IPS DF 19.7 (cell line): ENCODE measurements around the gene CDH6.

ENCODE experiments used
- DNase-seq: peaks from one replicate; pipeline ENCODE4 v3.0.0-alpha.2; 2013; ENCODE audit warnings: low read depth, low spot score

The CDH6 gene

DNA sequence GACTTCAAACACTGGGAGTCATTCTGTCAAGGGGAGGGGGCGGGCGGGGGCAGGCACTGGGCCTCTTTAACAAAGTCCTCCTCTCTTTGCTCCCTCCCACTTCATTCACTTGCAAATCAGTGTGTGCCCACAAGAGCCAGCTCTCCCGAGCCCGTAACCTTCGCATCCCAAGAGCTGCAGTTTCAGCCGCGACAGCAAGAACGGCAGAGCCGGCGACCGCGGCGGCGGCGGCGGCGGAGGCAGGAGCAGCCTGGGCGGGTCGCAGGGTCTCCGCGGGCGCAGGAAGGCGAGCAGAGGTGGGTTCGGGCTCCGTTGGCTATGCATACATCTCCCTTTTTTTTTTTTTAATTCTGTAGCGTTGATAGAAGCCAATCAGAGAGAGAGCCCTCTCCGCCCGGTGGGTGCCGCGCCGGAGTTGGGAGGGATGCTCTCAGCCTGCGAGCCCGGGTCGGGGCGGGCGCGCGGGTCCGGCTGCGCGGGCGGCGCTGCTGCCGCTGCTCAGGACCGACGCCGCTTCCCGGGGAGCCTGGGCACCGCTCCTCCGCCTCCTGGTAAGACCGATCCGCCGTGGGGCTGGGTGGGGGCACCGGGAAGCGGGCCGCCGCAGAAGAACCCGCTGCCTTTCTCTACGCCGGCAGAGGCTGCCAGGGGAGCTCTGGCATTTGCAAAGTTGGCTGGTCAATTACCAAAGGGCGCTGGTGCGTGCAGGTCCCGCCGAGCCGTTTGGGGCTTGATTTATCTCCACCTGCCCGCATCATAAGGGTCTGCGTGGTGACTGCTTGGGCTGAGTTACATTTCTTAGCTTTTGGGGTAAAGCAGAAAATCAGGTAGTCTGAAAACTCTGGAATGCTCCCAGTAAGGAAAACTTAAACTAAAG lies at the start of gene CDH6:
Gene CDH6, plus strand, starts transcription at position 96 of the 877 bp plus-strand sequence. CDS start 73,788 bp downstream, outside the sequence.
- DNase-seq, result peak; percentile 90

DNA sequence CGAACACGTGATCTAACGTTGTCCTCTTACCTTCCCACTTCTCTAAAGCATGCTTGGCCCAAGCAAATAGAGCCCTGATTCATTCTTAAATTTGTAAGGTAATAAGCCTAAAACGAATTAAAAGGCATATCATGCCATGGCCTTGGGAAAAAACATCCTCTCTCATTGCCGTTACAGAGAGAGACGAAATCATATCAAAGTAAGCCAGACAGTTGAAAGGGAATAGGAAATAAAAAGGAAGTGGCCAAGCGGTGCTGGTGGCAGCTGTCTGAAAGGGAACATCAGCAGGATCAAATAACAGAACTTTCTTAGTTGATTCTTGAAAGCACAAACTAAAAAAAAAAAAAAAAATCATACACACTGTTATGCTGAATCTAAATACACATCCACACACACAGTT lies 49.1 kb upstream of the CDH6 start:
- DNase-seq, result no peak

DNA sequence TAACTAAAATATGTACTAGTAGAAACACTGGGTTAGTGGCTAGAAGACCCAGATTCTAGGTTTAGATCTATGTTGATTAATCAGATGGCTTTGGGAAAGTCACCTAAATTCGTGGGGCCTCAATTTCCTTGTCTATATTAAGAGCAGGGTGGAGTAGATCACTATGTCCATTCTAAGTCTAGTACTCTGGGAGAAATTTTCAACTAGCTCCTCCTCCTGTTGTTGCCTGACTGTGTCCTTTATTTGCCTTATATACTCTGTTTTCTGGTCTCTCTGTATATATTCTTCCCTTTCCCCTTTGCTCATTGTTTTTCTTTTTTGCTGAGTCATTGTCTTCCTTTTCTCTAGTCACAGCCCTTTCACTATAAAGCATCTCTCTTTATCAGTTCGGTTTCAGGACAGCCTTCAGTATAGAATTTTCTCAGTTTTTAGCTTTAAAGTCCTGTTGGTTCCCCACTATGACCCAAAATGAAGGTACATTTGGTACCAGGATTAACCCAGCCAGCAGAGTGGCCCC lies 44.5 kb upstream of the CDH6 start:
- DNase-seq, result no peak

DNA sequence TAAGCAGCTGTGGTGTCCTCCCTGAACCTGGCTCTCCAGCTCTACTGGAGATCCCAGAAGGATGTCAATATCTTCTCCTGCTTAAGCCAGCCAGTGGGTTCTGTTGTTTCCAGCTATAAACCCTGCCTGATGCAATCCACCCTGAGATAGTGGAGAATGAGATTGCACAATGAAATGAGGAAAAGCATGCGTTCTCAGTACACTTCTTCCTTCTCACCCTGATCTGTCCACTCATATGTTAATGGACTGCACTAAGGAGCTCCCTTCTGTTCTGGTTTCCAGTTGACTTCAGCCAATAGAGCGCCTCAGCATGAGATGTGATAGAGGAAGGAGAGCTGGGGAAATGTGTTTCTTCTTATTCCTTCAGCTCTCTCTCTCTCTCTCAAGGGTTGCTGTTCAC lies 40.0 kb upstream of the CDH6 start:
- DNase-seq, result no peak

DNA sequence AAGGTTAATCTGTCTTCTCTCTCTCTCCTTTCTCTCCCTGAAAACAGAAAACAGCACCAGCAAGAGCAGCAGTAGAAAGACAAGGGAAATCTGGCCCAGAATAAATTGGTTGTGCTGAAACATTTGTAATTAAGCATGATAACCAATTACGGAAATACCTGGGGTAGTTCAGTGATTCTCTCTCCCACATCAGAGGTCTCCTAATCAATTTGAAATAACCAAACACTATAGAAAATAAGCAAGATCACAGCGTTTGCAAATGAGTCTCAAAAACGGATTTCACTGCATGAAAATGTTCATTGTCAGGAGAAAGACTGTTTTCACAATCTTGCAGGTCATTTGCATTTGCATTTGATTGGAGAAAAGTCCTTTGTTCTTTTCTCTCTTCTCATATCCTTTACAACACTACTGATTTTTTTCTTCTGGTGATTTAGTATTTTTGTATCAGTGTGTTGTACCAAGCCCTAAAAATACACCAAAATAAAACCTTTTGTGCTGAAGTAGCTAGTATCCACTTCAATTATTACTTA lies 36.8 kb upstream of the CDH6 start:
- no peak for DNase-seq

DNA sequence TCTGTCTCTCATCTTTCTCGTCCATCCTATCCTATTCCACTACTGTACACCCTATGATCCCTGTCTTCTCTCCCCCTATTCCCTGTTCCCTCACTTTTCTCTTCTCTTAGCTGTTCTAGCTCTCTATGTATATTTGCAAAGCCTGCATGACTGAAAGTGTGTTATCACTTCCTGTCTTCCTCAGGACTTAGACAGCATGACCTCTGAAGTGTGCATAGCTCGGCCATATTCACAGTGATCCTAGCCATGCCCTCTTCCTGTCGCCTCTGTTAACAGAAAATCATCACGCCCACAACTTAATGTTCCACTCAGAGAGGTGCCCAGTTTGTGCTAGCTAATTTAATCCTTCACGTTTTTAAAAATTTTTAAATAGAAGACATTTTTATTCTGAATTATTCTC lies 35.8 kb upstream of the CDH6 start:
- no peak for DNase-seq

DNA sequence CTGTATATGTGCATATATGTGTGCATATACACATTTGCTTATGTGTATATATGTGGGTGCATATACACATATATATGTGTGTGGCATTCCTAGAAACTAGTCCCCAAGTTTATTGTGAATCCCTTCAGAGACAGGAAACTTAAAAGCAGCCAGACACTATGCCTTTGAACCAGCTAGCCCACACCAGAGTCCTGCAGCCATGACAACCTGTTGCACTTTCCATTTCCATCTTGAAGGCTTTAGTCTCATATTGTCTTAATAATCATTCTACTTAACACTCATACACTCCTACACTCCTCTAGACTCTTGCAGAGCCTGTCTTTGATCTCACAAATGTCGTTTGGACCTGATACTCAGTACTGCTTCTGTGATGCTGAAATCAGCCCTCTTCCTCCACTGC lies 34.8 kb upstream of the CDH6 start:
- DNase-seq, result no peak

DNA sequence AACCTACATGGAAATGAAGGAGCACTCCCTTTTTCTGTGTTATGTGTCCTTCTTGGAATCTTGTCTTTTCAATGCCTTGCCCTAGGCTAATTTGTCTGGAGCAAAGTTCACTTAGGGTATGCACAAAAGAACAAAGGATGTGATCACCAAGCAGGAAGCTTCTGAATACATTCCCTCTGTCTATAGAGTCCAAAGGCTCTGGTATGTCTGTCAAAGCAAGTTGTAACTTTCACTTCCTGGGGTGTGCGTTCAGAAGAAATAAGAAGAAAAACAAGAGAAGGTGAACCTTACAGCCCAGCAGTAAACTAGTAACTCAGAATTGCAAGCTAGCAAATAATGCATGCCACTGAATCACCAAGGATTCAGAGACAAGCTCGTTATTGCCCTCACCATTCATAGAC lies 31.7 kb upstream of the CDH6 start:
- DNase-seq, result peak; percentile 48

DNA sequence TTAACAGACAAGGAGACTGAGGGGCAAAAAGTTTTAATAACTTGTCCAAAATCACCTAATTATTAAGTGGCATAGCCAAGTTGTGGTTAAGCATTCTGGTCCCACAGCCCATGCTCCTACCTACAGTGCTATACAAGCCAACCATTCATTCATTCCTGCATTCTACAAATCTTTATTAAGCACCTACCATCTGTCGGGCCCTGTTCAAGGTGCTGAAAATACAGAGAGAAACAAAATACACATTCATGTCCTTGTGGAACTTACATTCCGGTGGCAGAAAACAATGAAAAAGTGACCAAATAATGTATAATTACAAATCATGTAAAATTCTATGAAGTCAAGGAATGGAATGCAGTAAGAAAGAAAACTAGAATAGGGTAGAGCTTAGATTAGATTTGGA lies 27.8 kb upstream of the CDH6 start:
- DNase-seq, result no peak

DNA sequence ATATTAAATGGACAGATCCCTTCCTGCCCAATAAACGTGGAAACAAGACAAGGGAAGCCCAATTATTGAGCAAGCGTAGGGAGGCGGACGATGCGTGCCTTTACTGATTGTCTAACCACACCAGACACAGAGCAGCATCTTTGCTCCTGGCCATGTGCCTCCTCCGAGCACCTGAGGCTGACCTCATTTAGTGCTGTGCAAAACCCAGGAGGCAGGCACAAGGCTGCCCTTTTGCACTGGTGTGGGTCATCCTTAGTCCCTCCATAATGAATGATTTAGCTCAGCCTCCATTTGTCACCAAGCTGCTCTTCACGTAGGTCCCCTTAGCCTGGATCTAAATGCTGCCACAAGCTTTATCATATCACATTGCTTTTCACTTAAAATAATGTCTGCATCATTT lies 24.1 kb upstream of the CDH6 start:
- no peak for DNase-seq

DNA sequence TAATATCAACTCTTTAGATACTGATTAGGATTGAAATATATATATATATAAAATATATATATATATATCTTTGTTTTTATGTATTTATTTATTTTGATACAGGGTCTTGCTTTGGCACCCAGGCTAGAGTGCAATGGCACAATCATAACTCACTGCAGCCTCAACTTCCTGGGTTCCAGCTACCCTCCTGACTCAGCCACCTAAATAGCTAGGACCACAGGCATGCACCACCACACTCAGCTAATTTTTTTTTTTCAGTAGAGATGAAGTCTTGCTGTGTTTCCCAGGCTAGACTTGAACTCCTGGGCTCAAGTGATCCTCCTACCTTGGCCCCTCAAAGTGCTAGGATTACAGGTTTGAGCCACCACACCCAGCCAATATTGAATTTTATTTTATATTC lies 20.6 kb upstream of the CDH6 start:
- no peak for DNase-seq

DNA sequence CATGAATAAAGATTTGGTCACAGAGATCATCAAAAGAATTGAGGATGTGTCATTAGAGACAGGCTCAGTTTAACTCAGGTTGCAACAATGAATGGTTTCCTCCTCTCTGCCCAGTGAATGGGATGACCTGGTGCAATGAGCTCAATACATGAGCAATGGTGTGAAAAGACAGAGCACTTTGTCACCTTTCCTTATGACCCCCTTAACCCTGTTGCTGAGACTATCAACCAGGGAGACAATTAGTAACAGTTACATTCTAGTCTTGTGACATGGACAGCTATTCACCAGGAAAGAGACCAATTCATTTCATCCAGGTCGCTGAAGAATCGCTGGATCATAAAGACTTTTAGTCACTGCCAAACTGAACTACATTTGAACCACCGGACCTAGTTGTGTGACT lies 19.9 kb upstream of the CDH6 start:
- no peak for DNase-seq

DNA sequence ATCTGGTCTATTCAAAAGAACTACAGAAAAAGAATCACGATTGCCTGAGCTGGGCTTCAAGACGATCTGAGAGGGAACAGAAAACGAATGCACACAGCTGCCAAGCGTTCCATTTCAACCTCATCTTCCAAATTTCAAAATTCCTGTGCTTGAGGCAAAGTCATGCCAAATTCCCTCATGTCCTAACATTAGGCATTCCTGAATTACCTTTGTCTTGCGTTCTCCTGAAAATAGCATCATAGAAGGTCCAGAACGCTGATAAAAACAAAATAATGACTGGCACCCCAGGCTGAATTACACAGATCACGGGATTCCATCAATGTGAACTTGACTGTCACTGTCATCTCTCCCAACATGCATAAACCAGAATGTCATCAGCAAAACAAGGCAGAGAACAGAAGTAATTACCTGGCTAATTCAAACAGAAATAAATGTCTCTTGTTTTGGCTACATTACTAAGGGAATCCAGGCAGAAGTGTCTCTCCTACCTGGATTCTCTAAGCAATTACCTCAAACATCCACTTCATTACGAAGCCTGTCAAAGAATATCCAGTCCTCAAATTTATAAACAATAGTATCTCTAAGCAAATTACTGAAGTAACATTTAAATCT lies 12.0 kb upstream of the CDH6 start:
- no peak for DNase-seq

DNA sequence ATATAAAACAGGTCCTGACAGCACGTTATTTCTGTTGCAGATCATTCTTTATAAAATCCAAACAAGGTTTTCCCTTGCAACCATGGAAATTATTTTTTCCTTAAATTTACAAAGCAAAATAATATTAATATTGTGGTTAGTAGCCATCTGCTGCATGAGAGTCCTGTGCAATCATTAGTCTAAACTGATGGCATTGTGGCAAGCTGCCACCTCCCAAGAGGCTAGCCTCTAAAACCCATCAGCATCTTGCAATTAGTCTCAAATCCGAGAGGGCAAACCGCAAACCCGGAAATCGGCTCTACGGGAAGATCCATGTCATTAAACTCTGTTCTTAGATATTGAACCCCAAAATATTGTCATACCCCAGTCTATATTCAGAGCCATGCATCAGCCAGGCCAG lies 11.3 kb upstream of the CDH6 start:
- no peak for DNase-seq

DNA sequence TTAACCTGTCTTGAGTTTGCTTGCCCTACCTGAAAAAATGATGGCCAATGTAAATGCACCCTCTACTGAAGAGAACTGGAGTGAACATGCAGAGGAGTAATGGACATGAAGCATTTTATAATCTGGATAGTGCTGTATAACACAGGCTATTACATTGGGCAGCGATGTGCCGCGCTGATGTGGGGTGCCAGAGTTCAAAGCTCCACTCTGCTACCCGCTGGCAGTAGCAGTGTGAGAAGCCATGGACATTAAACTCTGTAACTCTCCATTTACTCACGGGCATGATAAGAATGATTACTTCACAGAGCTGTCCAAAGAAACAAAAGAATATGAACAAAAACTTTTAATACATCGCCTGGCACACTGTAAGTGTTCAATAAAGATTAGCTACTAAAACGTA lies 7.5 kb upstream of the CDH6 start:
- DNase-seq, result no peak

DNA sequence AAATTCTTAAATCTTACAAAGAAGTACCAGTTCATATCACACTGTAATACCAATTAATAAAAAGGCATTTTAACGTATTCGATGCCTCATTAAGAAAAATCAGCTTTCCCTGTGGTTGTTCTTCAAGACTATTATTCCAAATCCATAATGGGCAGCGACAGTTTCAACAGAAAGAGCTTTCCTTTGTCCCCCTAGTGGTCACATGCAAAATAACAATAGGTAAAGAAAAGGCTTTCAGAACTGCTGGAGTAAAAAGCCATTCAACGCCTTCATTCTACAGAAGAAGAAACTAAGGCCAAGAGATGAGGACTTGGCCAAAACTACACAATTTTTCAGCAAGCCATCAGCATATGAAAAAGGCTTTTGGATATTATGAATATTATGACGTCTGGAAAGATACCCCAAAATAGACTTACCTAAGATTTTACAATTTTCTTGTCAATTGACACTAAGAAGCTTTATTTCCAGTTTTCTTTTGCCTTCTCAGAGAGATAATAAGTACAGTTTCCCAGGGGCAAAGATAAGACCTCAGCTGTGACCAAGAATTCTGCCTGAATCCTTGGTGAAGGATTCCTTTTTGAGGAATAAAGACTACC lies 6.7 kb upstream of the CDH6 start:
- no peak for DNase-seq

DNA sequence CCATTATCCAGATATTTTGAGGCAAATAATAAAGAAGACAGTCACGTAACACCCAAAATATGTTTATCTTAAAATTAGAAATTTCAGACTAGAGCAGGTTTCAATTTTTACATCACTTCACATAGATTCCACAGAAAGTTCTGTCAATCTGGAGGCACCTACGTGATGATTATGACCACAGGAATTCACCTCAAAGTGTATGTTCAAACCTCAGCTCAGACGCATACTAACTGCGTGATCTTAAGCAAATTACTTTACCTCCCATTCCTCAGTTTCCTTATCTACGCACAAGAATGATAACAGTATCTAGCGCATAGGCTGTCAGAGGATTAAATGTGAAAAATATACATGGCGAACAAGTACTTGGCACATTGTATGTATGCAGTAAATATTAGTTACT lies 5.9 kb upstream of the CDH6 start:
- DNase-seq, result no peak

DNA sequence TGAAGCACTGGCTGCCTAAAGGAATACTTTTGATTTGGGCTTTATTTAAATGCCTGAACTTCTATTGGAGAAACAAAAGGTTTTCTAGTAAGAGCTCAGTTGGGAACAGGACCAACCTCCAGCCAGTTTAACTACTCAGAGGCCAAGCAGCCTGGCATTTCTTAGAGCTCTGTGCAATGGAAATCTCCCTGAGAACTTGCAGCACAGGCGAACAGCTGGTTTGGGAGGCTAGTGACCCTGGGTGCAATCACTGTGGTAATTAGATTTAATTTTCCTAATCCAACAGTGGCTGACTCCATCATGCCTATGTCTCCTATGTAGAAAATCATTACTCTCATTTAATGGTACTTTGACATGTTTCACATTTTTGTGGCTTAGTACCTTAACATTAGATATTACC lies 1.0 kb upstream of the CDH6 start:
- DNase-seq, result no peak

DNA sequence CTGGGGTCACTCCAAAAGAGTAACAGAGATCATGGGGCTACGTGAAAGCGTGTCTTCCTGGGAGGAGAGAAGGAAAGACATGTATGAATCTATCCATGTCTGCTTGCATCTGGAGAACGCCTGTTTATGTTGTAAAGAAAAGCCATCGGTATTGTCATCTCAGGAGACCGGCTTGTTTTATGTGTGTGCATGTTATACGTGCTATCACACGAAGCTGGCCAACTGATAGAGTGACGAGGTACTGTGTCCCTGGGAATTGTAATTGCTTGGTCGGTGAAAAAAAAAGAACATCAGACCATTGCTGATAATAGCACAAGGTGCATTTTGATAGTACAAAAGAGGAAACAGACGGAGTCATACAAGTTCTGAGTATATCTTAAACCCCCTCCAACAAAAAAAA lies 370 bp upstream of the CDH6 start:
- no peak for DNase-seq

DNA sequence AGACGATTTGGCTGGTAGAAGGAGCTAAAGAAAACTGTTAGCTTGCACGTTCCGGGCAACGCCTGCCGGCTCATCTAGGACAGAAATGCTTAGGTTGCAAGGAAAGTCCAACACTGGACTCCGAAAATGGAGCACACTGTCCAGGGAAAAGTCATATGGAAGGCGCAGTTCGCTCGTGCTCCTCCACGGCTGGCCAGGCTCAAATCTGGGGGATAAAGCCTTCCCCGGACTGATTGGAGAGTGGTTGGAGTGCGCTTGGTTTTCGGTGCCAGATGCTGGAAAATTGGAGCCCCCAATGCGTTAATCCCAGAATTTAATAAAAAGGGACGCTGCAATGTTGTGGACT lies 955 bp downstream of the CDH6 start:
- no peak for DNase-seq

DNA sequence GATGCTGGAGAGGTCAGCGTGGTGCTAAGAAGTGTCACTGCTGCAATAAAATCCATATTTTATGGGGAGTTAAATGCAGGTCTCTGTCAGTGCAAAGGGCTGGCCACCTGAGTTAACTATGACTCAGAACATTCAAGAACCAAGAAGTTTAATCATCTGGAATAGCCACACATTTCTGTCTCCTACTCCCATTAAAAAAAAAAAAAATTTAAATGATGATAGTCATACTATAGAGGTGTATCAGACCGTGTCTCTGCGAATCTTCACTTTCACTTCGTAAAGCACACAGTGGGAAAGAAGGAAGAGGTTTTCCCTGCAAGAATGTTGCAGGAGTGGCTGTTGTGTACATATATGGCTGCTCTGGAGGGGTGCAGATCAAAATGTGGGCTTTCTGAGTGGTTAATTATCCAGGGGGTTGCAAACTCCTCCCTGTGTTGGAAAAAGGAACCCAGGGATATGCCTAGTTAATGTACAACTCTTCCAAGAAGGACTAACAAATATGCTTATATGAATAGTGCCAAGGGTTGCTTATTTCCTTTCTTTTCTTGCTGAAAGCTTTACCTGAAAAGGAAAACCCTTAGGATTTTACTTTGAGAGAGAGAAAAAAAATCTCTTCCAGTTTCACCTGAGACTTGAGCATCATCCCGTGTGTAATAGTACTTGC lies 1.5 kb downstream of the CDH6 start:
- no peak for DNase-seq

DNA sequence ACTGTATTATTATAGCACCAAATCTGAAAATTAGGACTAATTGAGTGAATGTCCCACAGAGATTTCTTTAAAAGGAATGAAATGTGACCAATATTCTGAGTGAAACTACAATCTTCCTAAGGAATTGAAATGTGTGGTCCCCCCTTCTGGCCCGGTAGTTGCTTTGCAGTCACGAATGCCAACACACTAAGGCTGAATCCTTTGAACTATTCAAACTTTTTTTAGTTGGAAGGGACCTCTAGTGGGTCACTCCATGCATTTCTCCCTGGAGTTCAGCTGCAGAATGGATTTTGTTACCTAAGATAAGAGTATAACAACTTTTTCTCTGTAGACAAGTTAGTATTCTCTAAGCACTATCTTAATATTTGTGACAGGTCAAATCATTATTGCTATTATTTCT lies 2.8 kb downstream of the CDH6 start:
- DNase-seq, result no peak
